GM19238 (cell line): Measurements from ENCODE around the gene DOCK10.
"Not testable (repeated sequence)": the region's sequence is repeated elsewhere in the genome, so short reads cannot be mapped to it uniquely, and the experiment has no call there.

Experiments used
- DNase-seq: peaks from one replicate; pipeline ENCODE4 v3.0.0; 2011; ENCODE audit warnings: low spot score; ENCODE audit not compliant: insufficient read length

The DOCK10 gene

GRCh38 chr2:224922142-224922727 lies 120.0 kb downstream of the DOCK10 start:
- peak; percentile 3 for DNase-seq

- no peak for DNase-seq
These were observed 122.7 kb downstream of the DOCK10 start for GRCh38 chr2:224919472-224920110.

- no peak for DNase-seq
These were observed 123.4 kb downstream of the DOCK10 start for GRCh38 chr2:224918626-224919471.

GRCh38 chr2:224917246-224917645 lies 125.0 kb downstream of the DOCK10 start:
- DNase-seq, result not testable (repeated sequence)

- DNase-seq, result no peak
These were observed 127.1 kb downstream of the DOCK10 start for GRCh38 chr2:224915136-224915535.

- no peak for DNase-seq
These were observed 131.7 kb downstream of the DOCK10 start for GRCh38 chr2:224910574-224910925.

- no peak for DNase-seq
These were observed 132.2 kb downstream of the DOCK10 start for GRCh38 chr2:224909885-224910573.

- no peak for DNase-seq
These were observed 133.4 kb downstream of the DOCK10 start for GRCh38 chr2:224908818-224909217.

- DNase-seq, result no peak
These were observed 137.9 kb downstream of the DOCK10 start for GRCh38 chr2:224904381-224904780.

GRCh38 chr2:224903621-224904020 lies 138.6 kb downstream of the DOCK10 start:
- no peak for DNase-seq

- no peak for DNase-seq
These were observed 141.1 kb downstream of the DOCK10 start for GRCh38 chr2:224901121-224901676.

GRCh38 chr2:224895377-224895776 lies 146.9 kb downstream of the DOCK10 start:
- no peak for DNase-seq

GRCh38 chr2:224894356-224894755 lies 147.9 kb downstream of the DOCK10 start:
- DNase-seq, result peak; percentile 9

GRCh38 chr2:224893848-224894247 lies 148.4 kb downstream of the DOCK10 start:
- no peak for DNase-seq

- DNase-seq, result no peak
These were observed 149.6 kb downstream of the DOCK10 start for GRCh38 chr2:224892574-224893204.

GRCh38 chr2:224890372-224890771 lies 151.9 kb downstream of the DOCK10 start:
- no peak for DNase-seq

GRCh38 chr2:224887141-224887540 lies 155.1 kb downstream of the DOCK10 start:
- no peak for DNase-seq

- DNase-seq, result no peak
These were observed 156.3 kb downstream of the DOCK10 start for GRCh38 chr2:224885836-224886547.

- no peak for DNase-seq
These were observed 157.0 kb downstream of the DOCK10 start for GRCh38 chr2:224885291-224885690.

GRCh38 chr2:224884188-224884587 lies 158.1 kb downstream of the DOCK10 start:
- DNase-seq, result no peak
